ENCODE measurements around the gene IL33. TPM values are rescaled to one million over a fixed set of nuclear protein-coding genes. Genes with fewer than 3 reads are reported as not detected.

The IL33 gene
- total RNA-seq, 1 experiment from 2014 or later, result 0.07 TPM

DNA sequence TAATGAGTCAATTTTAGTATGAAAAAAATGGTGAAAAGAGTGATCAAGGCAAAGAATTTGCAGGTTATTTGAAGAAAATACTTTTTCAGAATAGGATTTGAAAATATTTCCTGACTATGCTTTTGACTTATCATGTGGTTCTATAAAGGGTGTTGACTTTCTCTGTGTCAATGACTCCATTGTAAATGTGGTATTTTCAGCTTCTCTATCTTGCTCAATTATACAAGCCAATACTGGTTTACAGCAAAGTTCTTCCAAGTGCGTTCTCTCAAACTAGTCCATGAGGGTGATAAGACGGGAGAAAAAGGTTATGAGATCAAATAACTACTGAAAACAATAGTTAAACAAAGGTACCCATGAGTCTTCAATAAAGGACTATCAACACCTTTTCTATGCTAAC, 21.7 kb downstream of the IL33 start (continued):
- TF ChIP-seq, protein P1, sequence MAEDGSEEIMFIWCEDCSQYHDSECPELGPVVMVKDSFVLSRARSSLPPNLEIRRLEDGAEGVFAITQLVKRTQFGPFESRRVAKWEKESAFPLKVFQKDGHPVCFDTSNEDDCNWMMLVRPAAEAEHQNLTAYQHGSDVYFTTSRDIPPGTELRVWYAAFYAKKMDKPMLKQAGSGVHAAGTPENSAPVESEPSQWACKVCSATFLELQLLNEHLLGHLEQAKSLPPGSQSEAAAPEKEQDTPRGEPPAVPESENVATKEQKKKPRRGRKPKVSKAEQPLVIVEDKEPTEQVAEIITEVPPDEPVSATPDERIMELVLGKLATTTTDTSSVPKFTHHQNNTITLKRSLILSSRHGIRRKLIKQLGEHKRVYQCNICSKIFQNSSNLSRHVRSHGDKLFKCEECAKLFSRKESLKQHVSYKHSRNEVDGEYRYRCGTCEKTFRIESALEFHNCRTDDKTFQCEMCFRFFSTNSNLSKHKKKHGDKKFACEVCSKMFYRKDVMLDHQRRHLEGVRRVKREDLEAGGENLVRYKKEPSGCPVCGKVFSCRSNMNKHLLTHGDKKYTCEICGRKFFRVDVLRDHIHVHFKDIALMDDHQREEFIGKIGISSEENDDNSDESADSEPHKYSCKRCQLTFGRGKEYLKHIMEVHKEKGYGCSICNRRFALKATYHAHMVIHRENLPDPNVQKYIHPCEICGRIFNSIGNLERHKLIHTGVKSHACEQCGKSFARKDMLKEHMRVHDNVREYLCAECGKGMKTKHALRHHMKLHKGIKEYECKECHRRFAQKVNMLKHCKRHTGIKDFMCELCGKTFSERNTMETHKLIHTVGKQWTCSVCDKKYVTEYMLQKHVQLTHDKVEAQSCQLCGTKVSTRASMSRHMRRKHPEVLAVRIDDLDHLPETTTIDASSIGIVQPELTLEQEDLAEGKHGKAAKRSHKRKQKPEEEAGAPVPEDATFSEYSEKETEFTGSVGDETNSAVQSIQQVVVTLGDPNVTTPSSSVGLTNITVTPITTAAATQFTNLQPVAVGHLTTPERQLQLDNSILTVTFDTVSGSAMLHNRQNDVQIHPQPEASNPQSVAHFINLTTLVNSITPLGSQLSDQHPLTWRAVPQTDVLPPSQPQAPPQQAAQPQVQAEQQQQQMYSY (CRISPR knock-in tag; IDR thresholded peaks at IDR 0.05), result no peak
- no peak for TF ChIP-seq ZNF396 (CRISPR knock-in tag; IDR thresholded peaks at IDR 0.05; ENCODE audit: borderline replicate concordance)
- no peak for TF ChIP-seq USF2 (CRISPR knock-in tag; IDR thresholded peaks at IDR 0.05)
- TF ChIP-seq ZNF263 (CRISPR knock-in tag; IDR thresholded peaks at IDR 0.05; ENCODE audit: low read depth), result no peak
- TF ChIP-seq GABPB1 (CRISPR knock-in tag; IDR thresholded peaks at IDR 0.05), result no peak
- TF ChIP-seq, protein P2, sequence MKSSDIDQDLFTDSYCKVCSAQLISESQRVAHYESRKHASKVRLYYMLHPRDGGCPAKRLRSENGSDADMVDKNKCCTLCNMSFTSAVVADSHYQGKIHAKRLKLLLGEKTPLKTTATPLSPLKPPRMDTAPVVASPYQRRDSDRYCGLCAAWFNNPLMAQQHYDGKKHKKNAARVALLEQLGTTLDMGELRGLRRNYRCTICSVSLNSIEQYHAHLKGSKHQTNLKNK (CRISPR knock-in tag; IDR thresholded peaks at IDR 0.05), result no peak
- no peak for TF ChIP-seq CBFB (CRISPR knock-in tag; IDR thresholded peaks at IDR 0.05; ENCODE audit: low read depth)
- no peak for TF ChIP-seq ESRRA (CRISPR knock-in tag; IDR thresholded peaks at IDR 0.05; ENCODE audit: borderline replicate concordance)
- TF ChIP-seq SMAD3 (CRISPR knock-in tag; IDR thresholded peaks at IDR 0.05; ENCODE audit: borderline replicate concordance), result no peak
- TF ChIP-seq E2F4 (CRISPR knock-in tag; IDR thresholded peaks at IDR 0.05; ENCODE audit: borderline replicate concordance, low read depth), result no peak
- TF ChIP-seq RELA (CRISPR knock-in tag; IDR thresholded peaks at IDR 0.05; ENCODE audit: borderline replicate concordance), result no peak
- no peak for TF ChIP-seq E2F5 (CRISPR knock-in tag; IDR thresholded peaks at IDR 0.05)
- no peak for TF ChIP-seq ATF2 (CRISPR knock-in tag; IDR thresholded peaks at IDR 0.05; ENCODE audit: borderline replicate concordance, low read depth)

DNA sequence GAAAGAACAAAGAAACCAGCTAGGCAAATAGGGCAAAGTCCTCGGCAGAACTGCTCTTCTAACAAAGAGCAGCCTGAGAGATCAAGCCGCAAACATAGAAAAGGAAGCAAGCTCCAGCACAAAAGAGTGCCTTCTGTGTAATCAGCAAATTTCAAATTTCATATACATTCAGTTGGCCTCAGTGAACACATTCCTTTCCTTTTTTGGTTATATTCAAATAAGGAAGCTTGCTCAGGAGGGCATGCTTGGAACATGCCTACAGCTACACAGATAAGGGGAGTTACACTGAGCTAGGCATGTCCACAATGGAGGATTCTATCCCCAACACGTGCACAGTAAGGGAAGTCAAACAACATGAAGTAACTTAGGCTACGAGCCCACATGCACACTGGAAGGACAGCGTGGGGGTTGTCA, 23.4 kb downstream of the IL33 start:
- Mint-ChIP-seq H3K27me3 (ENCODE audit: low read depth) (no peaks in the 10 kb centered on the region), H3K4me1 (no peaks in the 10 kb centered on the region), H3K4me3 (no peak overlapping the region), H3K36me3 (peaks cover 17% of the 10 kb centered on the region), H3K9me3 (peaks cover 32% of the 10 kb centered on the region), H3K27ac (no peak overlapping the region)
- DNase-seq (ENCODE audit: low spot score), result no peak
- ATAC-seq, result no peak
- POLR2A ChIA-PET, result no interaction called here
- CTCF ChIA-PET, result interaction anchor here (0.7 kb wide), 1 partner anchor 42 kb away, joined by 3 read pairs; no protein-coding TSS in a partner anchor
- TF ChIP-seq E2F5 (CRISPR knock-in tag; IDR thresholded peaks at IDR 0.05) (no peak), ZBTB21 (CRISPR knock-in tag; IDR thresholded peaks at IDR 0.05; ENCODE audit: borderline replicate concordance) (no peak), ZNF121 (CRISPR knock-in tag; IDR thresholded peaks at IDR 0.05) (no peak), MYBL2 (CRISPR knock-in tag; IDR thresholded peaks at IDR 0.05) (no peak), ATF1 (CRISPR knock-in tag; IDR thresholded peaks at IDR 0.05) (no peak), ZNF416 (CRISPR knock-in tag; IDR thresholded peaks at IDR 0.05) (no peak), GRHL2 (CRISPR knock-in tag; IDR thresholded peaks at IDR 0.05; ENCODE audit: insufficient replicate concordance, severe bottlenecking) (no peak), ESRRA (CRISPR knock-in tag; IDR thresholded peaks at IDR 0.05; ENCODE audit: borderline replicate concordance) (no peak), NFATC4 (CRISPR knock-in tag; IDR thresholded peaks at IDR 0.05) (no peak)

All from WTC11 (cell line).